Activated CD4-positive, alpha-beta T cell treated with anti-CD3 and anti-CD28 coated beads, Interleukin-2, amount 10 ng/mL, durations not matched to agents 7 days and 5 days (primary cell): ENCODE data around the gene INPP5K. TPM values are rescaled to one million over a fixed set of nuclear protein-coding genes. Genes with fewer than 3 reads are reported as not detected.
"Not testable (repeated sequence)": the region's sequence is repeated elsewhere in the genome, so short reads cannot be mapped to it uniquely, and the experiment has no call there.

Experiments used
- CTCF ChIA-PET: fragments of 350-600 bp; sonication (Branson Sonifier 250); formaldehyde crosslinking; loops from one replicate; lab custom pipeline; 2021; ENCODE audit warnings: antibody characterized with exemption; lab: Charles Lee
- POLR2A ChIA-PET: fragments of 350-600 bp; sonication (Branson Sonifier 250); formaldehyde crosslinking; loops from one replicate; lab custom pipeline; 2021; ENCODE audit warnings: antibody characterized with exemption; lab: Charles Lee
- DNase-seq: peaks from one replicate; pipeline ENCODE4 v3.0.0-alpha.2; 2020
- H3K27ac Mint-ChIP-seq: one replicate; pipeline ENCODE4 v1.8.0; 2021; ENCODE audit warnings: mild to moderate bottlenecking, moderate library complexity, mixed read lengths
- H3K27me3 Mint-ChIP-seq: one replicate; pipeline ENCODE4 v1.8.0; 2021; ENCODE audit warnings: mixed read lengths
- H3K36me3 Mint-ChIP-seq: one replicate; pipeline ENCODE4 v1.8.0; 2021; ENCODE audit warnings: low read depth, mixed read lengths
- H3K4me1 Mint-ChIP-seq: one replicate; pipeline ENCODE4 v1.8.0; 2021; ENCODE audit warnings: mixed read lengths
- H3K4me3 Mint-ChIP-seq: one replicate; pipeline ENCODE4 v1.8.0; 2021; ENCODE audit warnings: mild to moderate bottlenecking, moderate library complexity, mixed read lengths
- H3K9me3 Mint-ChIP-seq: one replicate; pipeline ENCODE4 v1.8.0; 2021; ENCODE audit warnings: mixed read lengths
- total RNA-seq, 2 experiments: library from RNA; stranded (reverse); gene quantifications; one replicate each; pipeline ENCODE4 v1.2.3, GENCODE V29; 2021

The INPP5K gene
- total RNA-seq, 2 experiments from 2014 or later, result 50.3 to 56.9 TPM

- Mint-ChIP-seq H3K4me3 (no peak overlapping the region), H3K4me1 (peaks cover 30% of the 10 kb centered on the region), H3K27ac (no peak overlapping the region), H3K27me3 (no peaks in the 10 kb centered on the region), H3K9me3 (no peaks in the 10 kb centered on the region), H3K36me3 (peaks cover 33% of the 10 kb centered on the region)
- ChIA-PET CTCF (interaction anchor here (0.6 to 1.7 kb wide), 3 partner anchors 123 to 146 kb away, joined by 4 to 5 read pairs (median 4); partner anchors contain the start of gene RILP), POLR2A (interaction anchor here (0.6 kb wide), 1 partner anchor 9 kb away, joined by 5 read pairs; no protein-coding TSS in a partner anchor)
- no peak for DNase-seq
These were observed 4.6 kb downstream of the INPP5K start for GRCh38 chr17:1511756-1512321.

DNA sequence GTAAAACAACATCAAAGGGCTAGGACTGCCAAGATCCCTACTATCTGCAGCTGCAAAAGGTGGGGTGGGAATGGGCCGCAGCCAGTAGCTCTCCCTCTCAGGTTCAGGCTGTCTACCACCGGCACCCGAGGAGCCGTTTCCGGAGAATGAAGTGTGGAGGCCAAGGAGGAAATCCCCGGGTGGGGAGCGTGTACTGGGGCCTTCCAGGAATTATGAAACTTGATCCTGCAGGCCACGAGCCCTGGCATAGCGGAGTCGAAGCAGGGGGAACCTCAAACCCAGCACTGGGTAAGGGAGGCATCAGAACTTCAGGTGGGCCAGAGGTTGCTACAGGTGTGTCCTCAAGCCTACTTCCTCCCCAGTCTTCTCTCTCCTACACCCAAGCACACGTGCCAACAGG lies 5.1 kb downstream of the INPP5K start:
- no peak for DNase-seq
- peaks cover 35% of the 10 kb centered on the region for H3K36me3 Mint-ChIP-seq
- peaks cover 30% of the 10 kb centered on the region for H3K4me1 Mint-ChIP-seq
- no peaks in the 10 kb centered on the region for H3K27me3 Mint-ChIP-seq
- no peak overlapping the region for H3K4me3 Mint-ChIP-seq
- ChIA-PET POLR2A (no interaction called here), CTCF (interaction anchor here (1.7 kb wide), 1 partner anchor 146 kb away, joined by 5 read pairs; no protein-coding TSS in a partner anchor)
- H3K27ac Mint-ChIP-seq, result peak overlapping the region; percentile 69
- no peaks in the 10 kb centered on the region for H3K9me3 Mint-ChIP-seq

GRCh38 chr17:1509290-1509881 lies 7.0 kb downstream of the INPP5K start:
- Mint-ChIP-seq H3K27ac (no peak overlapping the region), H3K27me3 (no peaks in the 10 kb centered on the region), H3K4me3 (no peak overlapping the region), H3K36me3 (peaks cover 35% of the 10 kb centered on the region), H3K9me3 (no peaks in the 10 kb centered on the region), H3K4me1 (peaks cover 19% of the 10 kb centered on the region)
- ChIA-PET POLR2A (no interaction called here), CTCF (interaction anchor here (1.2 kb wide), 1 partner anchor 11 kb away, joined by 4 read pairs; no protein-coding TSS in a partner anchor)
- no peak for DNase-seq

DNA sequence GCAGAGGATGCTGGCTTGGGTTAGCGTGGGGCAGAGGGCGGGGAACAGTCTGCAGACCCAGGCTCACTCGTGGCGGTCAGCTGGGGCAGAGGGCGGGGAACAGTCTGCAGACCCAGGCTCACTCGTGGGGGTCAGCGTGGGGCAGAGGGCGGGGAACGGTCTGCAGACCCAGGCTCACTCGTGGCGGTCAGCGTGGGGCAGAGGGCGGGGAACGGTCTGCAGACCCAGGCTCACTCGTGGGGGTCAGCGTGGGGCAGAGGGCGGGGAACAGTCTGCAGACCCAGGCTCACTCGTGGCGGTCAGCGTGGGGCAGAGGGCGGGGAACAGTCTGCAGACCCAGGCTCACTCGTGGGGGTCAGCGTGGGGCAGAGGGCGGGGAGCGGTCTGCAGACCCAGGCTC lies 7.7 kb downstream of the INPP5K start:
- H3K4me1 Mint-ChIP-seq, result peaks cover 16% of the 10 kb centered on the region
- H3K9me3 Mint-ChIP-seq, H3K27me3 Mint-ChIP-seq, POLR2A ChIA-PET, DNase-seq, H3K27ac Mint-ChIP-seq, H3K4me3 Mint-ChIP-seq, CTCF ChIA-PET: not testable (repeated sequence)
- H3K36me3 Mint-ChIP-seq, result peaks cover 30% of the 10 kb centered on the region

GRCh38 chr17:1506649-1507267 lies 9.7 kb downstream of the INPP5K start:
- POLR2A ChIA-PET, result no interaction called here
- DNase-seq, result no peak
- CTCF ChIA-PET, result no interaction called here
- Mint-ChIP-seq H3K4me3 (no peak overlapping the region), H3K9me3 (no peaks in the 10 kb centered on the region), H3K36me3 (peaks cover 23% of the 10 kb centered on the region), H3K27ac (peak overlapping the region; percentile 44), H3K4me1 (peaks cover 16% of the 10 kb centered on the region), H3K27me3 (no peaks in the 10 kb centered on the region)

DNA sequence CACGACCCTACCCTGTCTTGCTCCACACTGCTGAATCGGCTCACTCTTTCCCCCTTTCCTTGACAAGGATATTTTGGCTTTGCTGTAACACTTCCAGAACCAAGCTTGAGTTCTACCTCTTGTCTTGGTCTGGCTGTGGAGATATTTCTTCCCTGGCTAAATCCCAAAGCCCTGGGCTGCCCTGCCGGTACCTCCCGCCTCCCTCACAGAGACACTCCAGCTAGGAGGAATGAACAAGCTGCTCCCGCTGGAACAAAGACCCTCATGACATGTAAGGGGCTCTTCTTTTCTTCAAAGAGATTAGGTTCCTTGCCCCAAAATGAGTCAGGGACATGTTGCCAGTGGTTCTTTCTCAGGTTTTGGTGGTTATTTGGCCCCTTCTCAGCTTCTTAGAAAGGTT lies 10.8 kb downstream of the INPP5K start:
- POLR2A ChIA-PET, result no interaction called here
- Mint-ChIP-seq H3K27me3 (no peaks in the 10 kb centered on the region), H3K27ac (no peak overlapping the region), H3K4me1 (peaks cover 16% of the 10 kb centered on the region), H3K4me3 (no peak overlapping the region), H3K9me3 (no peaks in the 10 kb centered on the region), H3K36me3 (peaks cover 23% of the 10 kb centered on the region)
- no peak for DNase-seq
- CTCF ChIA-PET, result interaction anchor here (0.6 to 1.2 kb wide), 5 partner anchors 9 to 71 kb away, joined by 3 to 12 read pairs (median 3); no protein-coding TSS in a partner anchor

DNA sequence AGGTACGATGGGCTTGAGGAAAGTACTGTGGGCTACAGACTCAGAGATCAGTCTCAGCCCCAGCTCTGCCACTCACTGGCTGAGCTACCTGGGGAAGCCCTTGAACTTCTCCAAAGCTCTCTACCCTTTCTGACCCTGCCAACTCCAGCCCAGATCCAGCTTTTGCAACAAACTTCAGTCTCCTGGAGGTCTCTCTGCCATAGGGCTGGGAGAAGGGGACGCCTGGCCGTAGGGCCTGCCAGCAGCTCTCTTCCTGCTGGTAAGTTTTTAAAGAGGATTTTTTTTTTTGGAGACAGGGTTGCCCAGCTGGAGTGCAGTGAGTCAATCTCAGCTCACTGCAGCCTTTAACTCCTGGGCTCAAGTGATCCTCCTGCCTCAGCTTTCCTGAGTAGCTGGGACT lies 11.5 kb downstream of the INPP5K start:
- Mint-ChIP-seq H3K4me3 (no peak overlapping the region), H3K36me3 (peaks cover 23% of the 10 kb centered on the region), H3K27ac (no peak overlapping the region), H3K27me3 (no peaks in the 10 kb centered on the region), H3K4me1 (peaks cover 14% of the 10 kb centered on the region), H3K9me3 (no peaks in the 10 kb centered on the region)
- ChIA-PET POLR2A (no interaction called here), CTCF (interaction anchor here (0.7 to 1.6 kb wide), 6 partner anchors 9 to 231 kb away, joined by 3 to 12 read pairs (median 4); partner anchors contain the start of gene MYO1C)
- DNase-seq, result no peak

DNA sequence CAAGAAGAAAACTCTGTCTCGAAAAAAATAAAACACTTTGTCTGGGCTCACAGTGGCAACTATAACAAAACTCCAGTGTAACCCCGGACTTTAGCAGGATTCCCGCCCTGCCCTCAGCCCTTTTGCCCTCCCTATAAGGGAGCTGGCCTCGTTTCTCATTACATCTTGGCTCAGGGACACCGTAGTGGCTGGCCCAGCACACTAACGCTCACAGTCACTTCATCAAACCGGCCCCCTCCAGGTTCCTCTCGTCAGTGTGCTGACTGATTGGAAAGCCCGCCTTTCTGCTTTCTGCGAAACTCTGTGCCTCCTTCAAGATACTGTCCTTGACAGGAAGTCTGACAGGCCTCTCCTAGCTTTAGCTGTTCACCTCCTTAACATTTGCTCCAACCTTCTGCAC lies 12.7 kb downstream of the INPP5K start:
- Mint-ChIP-seq H3K36me3 (peaks cover 15% of the 10 kb centered on the region), H3K27me3 (no peaks in the 10 kb centered on the region), H3K4me1 (peaks cover 7% of the 10 kb centered on the region), H3K4me3 (no peak overlapping the region), H3K9me3 (no peaks in the 10 kb centered on the region), H3K27ac (no peak overlapping the region)
- POLR2A ChIA-PET, result no interaction called here
- DNase-seq, result no peak
- CTCF ChIA-PET, result interaction anchor here (0.9 to 1.6 kb wide), 3 partner anchors 11 to 46 kb away, joined by 3 to 4 read pairs (median 3); partner anchors contain the start of genes INPP5K and MYO1C

GRCh38 chr17:1498869-1499268 lies 17.5 kb downstream of the INPP5K start:
- ChIA-PET CTCF (interaction anchor here (1.4 to 2.7 kb wide), 2 partner anchors 17 to 133 kb away, joined by 5 to 18 read pairs; partner anchors contain the start of gene INPP5K), POLR2A (no interaction called here)
- H3K36me3 Mint-ChIP-seq, result peaks cover 5% of the 10 kb centered on the region
- no peak overlapping the region for H3K4me3 Mint-ChIP-seq
- H3K9me3 Mint-ChIP-seq, result no peaks in the 10 kb centered on the region
- peaks cover 2% of the 10 kb centered on the region for H3K4me1 Mint-ChIP-seq
- DNase-seq, result no peak
- H3K27ac Mint-ChIP-seq, result no peak overlapping the region
- no peaks in the 10 kb centered on the region for H3K27me3 Mint-ChIP-seq

DNA sequence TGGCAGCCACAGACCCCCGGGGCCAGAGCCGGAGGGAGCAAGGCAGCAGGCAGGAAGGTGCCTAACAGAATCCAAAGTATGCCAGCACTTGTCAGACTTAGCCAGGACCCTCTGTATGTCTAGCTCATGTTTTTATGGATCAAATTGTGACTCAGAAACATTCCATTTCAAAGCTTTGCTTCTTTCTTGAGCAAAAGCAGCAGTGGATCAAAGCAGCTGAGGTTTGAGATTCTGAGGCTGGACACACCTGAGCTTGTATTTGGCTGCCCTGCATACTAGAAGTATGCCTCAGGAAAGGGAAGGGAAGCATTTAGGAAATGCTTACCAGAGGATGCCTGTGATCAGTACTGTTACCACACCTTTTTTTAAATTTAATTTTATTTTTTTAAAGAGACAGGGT lies 18.2 kb downstream of the INPP5K start:
- H3K4me3 Mint-ChIP-seq, result no peak overlapping the region
- peaks cover 5% of the 10 kb centered on the region for H3K36me3 Mint-ChIP-seq
- H3K27me3 Mint-ChIP-seq, result no peaks in the 10 kb centered on the region
- DNase-seq, result no peak
- ChIA-PET POLR2A (no interaction called here), CTCF (interaction anchor here (0.8 to 2.7 kb wide), 4 partner anchors 11 to 133 kb away, joined by 3 to 18 read pairs (median 4); partner anchors contain the start of gene INPP5K)
- no peaks in the 10 kb centered on the region for H3K9me3 Mint-ChIP-seq
- no peak overlapping the region for H3K27ac Mint-ChIP-seq
- peaks cover 4% of the 10 kb centered on the region for H3K4me1 Mint-ChIP-seq

DNA sequence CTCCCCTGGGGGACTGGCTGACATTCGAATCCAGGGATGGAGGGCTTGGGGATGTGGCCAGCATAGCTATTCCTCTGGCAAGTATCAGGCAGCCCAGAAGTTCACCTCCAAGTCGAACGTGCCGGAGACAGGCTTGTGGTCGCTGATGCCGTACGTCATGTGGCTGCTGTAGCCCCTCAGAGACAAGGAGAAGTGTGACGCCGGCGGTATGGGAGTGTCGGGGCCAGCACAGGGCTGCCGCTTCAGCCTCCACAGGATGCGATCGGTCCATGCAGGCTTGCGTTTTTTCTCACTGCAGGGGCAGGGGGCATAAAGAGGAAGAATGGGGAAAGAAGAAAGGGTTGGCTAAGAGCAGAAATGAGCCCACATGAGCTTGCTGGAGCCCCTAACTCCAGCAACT lies 18.6 kb downstream of the INPP5K start:
- H3K27ac Mint-ChIP-seq, result no peak overlapping the region

GRCh38 chr17:1496869-1497268 lies 19.5 kb downstream of the INPP5K start:
- no peak overlapping the region for H3K4me3 Mint-ChIP-seq
- no peaks in the 10 kb centered on the region for H3K9me3 Mint-ChIP-seq
- ChIA-PET CTCF (interaction anchor here (0.8 to 2.7 kb wide), 3 partner anchors 19 to 33 kb away, joined by 3 to 18 read pairs (median 9); partner anchors contain the start of gene INPP5K), POLR2A (no interaction called here)
- DNase-seq, result no peak
- no peak overlapping the region for H3K27ac Mint-ChIP-seq
- H3K27me3 Mint-ChIP-seq, result no peaks in the 10 kb centered on the region
- H3K36me3 Mint-ChIP-seq, result peaks cover 5% of the 10 kb centered on the region
- H3K4me1 Mint-ChIP-seq, result peaks cover 12% of the 10 kb centered on the region

More for the DNA sequence above, 18.6 kb downstream of the INPP5K start:
- Mint-ChIP-seq H3K36me3 (peaks cover 5% of the 10 kb centered on the region), H3K27me3 (no peaks in the 10 kb centered on the region), H3K4me3 (no peak overlapping the region), H3K9me3 (no peaks in the 10 kb centered on the region), H3K4me1 (peaks cover 7% of the 10 kb centered on the region)
- CTCF ChIA-PET, result interaction anchor here (0.8 to 2.7 kb wide), 4 partner anchors 12 to 132 kb away, joined by 3 to 18 read pairs (median 4); partner anchors contain the start of gene INPP5K
- POLR2A ChIA-PET, result no interaction called here
- no peak for DNase-seq
